Mesenchymal stem cell (in vitro differentiated cells and primary cell): ENCODE data around the gene ZSCAN1.
A peak's percentile ranks its signal among the peaks of the same experiment; 100 is the strongest.

ENCODE experiments used
- DNase-seq: peaks from one replicate; pipeline ENCODE4 v3.0.0-alpha.2; 2013
- H2AFZ ChIP-seq: one replicate; pipeline ENCODE4 v1.6.1; 2013; ENCODE audit warnings: low read depth, mild to moderate bottlenecking, control low read depth, inconsistent platforms, low read length, moderate library complexity
- H2AK5ac ChIP-seq: 2 replicates; pipeline ENCODE4 v1.6.1; 2013; ENCODE audit warnings: low read length, moderate library complexity, mild to moderate bottlenecking, inconsistent platforms; ENCODE audit not compliant: severe bottlenecking
- H2BK120ac ChIP-seq: one replicate; pipeline ENCODE4 v1.6.1; 2013; ENCODE audit warnings: low read depth, mild to moderate bottlenecking, inconsistent platforms, low read length, moderate library complexity
- H2BK12ac ChIP-seq, 2 experiments: one replicate each; pipeline ENCODE4 v1.6.1; 2013; ENCODE audit warnings: inconsistent platforms in 2 of 2, low read length in 2 of 2, mild to moderate bottlenecking in 2 of 2, moderate library complexity in 2 of 2, control low read depth in 1 of 2
- H2BK15ac ChIP-seq: one replicate; pipeline ENCODE4 v1.6.1; 2013; ENCODE audit warnings: mild to moderate bottlenecking, low read depth, inconsistent platforms; ENCODE audit not compliant: poor library complexity, severe bottlenecking
- H2BK5ac ChIP-seq: 2 replicates; pipeline ENCODE4 v1.6.1; 2013; ENCODE audit warnings: low read depth, mild to moderate bottlenecking, low read length, control low read depth, inconsistent platforms; ENCODE audit not compliant: poor library complexity, severe bottlenecking
- H3K14ac ChIP-seq, 2 experiments: one replicate each; pipeline ENCODE4 v1.6.1; 2013; ENCODE audit warnings: inconsistent platforms in 2 of 2, low read length in 2 of 2, control low read depth in 1 of 2, mild to moderate bottlenecking in 1 of 2, moderate library complexity in 1 of 2
- H3K18ac ChIP-seq, 2 experiments: one replicate each; pipeline ENCODE4 v1.6.1; 2013; ENCODE audit warnings: inconsistent platforms in 2 of 2, low read length in 2 of 2, control low read depth in 1 of 2, low read depth in 1 of 2, mild to moderate bottlenecking in 1 of 2
- H3K23ac ChIP-seq, 2 experiments: one replicate each; pipeline ENCODE4 v1.6.1; 2013; ENCODE audit warnings: inconsistent platforms in 2 of 2, low read length in 2 of 2, mild to moderate bottlenecking in 2 of 2, moderate library complexity in 2 of 2, control low read depth in 1 of 2
- H3K27ac ChIP-seq: 2 replicates; pipeline ENCODE4 v1.5.1; 2013; ENCODE audit warnings: mild to moderate bottlenecking, moderate library complexity, low read length, control low read depth, inconsistent platforms; ENCODE audit not compliant: poor library complexity, severe bottlenecking
- H3K27me3 ChIP-seq, 2 experiments: 2 replicates each; pipeline versions ENCODE4 v1.6.1 to v1.7.0; 2013; ENCODE audit warnings: low read length in 2 of 2, mild to moderate bottlenecking in 2 of 2, moderate library complexity in 2 of 2, control low read depth in 1 of 2, inconsistent platforms in 1 of 2; ENCODE audit not compliant: control insufficient read depth in 1 of 2, insufficient read depth in 1 of 2
- H3K36me3 ChIP-seq, 2 experiments: 2 replicates each; pipeline versions ENCODE4 v1.6.1 to v1.7.0; 2013; ENCODE audit warnings: low read length in 2 of 2, control low read depth in 1 of 2, inconsistent platforms in 1 of 2, low read depth in 1 of 2, mild to moderate bottlenecking in 1 of 2; ENCODE audit not compliant: insufficient read depth in 2 of 2, control insufficient read depth in 1 of 2
- H3K4ac ChIP-seq, 2 experiments: one replicate each; pipeline ENCODE4 v1.6.1; 2013; ENCODE audit warnings: inconsistent platforms in 2 of 2, low read length in 2 of 2, mild to moderate bottlenecking in 2 of 2, moderate library complexity in 2 of 2, control low read depth in 1 of 2, low read depth in 1 of 2
- H3K4me1 ChIP-seq: 2 replicates; pipeline ENCODE4 v1.6.1; 2013; ENCODE audit warnings: low read depth, low read length, control low read depth; ENCODE audit not compliant: control insufficient read depth, insufficient read depth
- H3K4me2 ChIP-seq: 2 replicates; pipeline ENCODE4 v1.6.1; 2013; ENCODE audit warnings: low read length, mild to moderate bottlenecking, inconsistent platforms; ENCODE audit not compliant: poor library complexity, severe bottlenecking
- H3K4me3 ChIP-seq, 2 experiments: 2 replicates each; pipeline versions ENCODE4 v1.5.1 to v1.7.0; 2013; ENCODE audit warnings: low read length in 2 of 2, mild to moderate bottlenecking in 2 of 2, control low read depth in 1 of 2, low read depth in 1 of 2; ENCODE audit not compliant: insufficient read depth in 1 of 2
- H3K79me1 ChIP-seq: replicated peaks from 2 replicates; pipeline ENCODE4 v1.6.1; 2013; ENCODE audit warnings: mild to moderate bottlenecking, control low read depth, low read length, inconsistent platforms; ENCODE audit not compliant: poor library complexity, severe bottlenecking
- H3K9ac ChIP-seq: 2 replicates; pipeline ENCODE4 v1.7.0; 2013; ENCODE audit warnings: mild to moderate bottlenecking, low read length, moderate library complexity
- H3K9me3 ChIP-seq: 2 replicates; pipeline ENCODE4 v1.7.0; 2013; ENCODE audit warnings: mild to moderate bottlenecking, low read length; ENCODE audit not compliant: control insufficient read depth
- H4K8ac ChIP-seq: one replicate; pipeline ENCODE4 v1.6.1; 2013; ENCODE audit warnings: inconsistent platforms, mild to moderate bottlenecking, low read length, moderate library complexity
- H4K91ac ChIP-seq: one replicate; pipeline ENCODE4 v1.6.1; 2013; ENCODE audit warnings: mild to moderate bottlenecking, low read length, inconsistent platforms
- WGBS: methylation state at CpG from one replicate; pipeline ENCODE4 v1.1.7; 2013; ENCODE audit warnings: mixed read lengths; 5-methylcytosine and 5-hydroxymethylcytosine counted together

The ZSCAN1 gene

DNA sequence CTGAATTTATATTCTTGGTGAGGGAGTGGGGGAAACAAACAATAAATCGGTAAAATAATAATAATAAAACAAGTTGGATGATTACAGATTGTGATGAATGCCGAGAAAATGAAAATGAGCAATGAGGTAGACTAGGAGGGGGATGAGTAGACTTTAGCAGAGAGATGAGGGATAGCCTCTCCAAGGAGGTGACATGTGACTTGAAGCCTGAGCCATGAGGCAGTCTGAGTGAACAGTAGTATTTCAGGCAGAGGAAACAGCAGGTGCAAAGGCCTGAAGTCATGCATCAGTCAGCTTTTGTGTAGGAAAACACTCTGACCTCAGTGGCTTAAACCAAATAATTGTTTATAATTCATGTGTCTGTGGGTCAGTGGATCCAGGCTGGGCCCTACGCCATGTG lies 29.9 kb downstream of the ZSCAN1 start:
- H3K27me3 ChIP-seq = no peaks in the 10 kb centered on the region
- H3K9ac ChIP-seq = no peak overlapping the region
- no peak overlapping the region for H2BK120ac ChIP-seq
- no peak overlapping the region for H4K8ac ChIP-seq
- H3K23ac ChIP-seq = no peak overlapping the region
- no peak overlapping the region for H3K4me2 ChIP-seq
- no peak overlapping the region for H4K91ac ChIP-seq
- no peak overlapping the region for H3K14ac ChIP-seq
- H3K4me3 ChIP-seq = no peak overlapping the region
- H3K18ac ChIP-seq = no peak overlapping the region
- peaks cover 79% of the 10 kb centered on the region for H3K9me3 ChIP-seq
- no peak overlapping the region for H2BK12ac ChIP-seq
- no peak overlapping the region for H2BK5ac ChIP-seq
- H2BK15ac ChIP-seq = no peak overlapping the region
- no peak for DNase-seq
- no peaks in the 10 kb centered on the region for H3K79me1 ChIP-seq
- peaks cover 5% of the 10 kb centered on the region for H3K4me1 ChIP-seq
- no peak overlapping the region for H2AK5ac ChIP-seq
- no peak overlapping the region for H3K27ac ChIP-seq
- no peak overlapping the region for H3K4ac ChIP-seq
- no peak overlapping the region for H2AFZ ChIP-seq
- peaks cover 21 to 60% of the 10 kb centered on the region in 2 experiments for H3K36me3 ChIP-seq
- WGBS = 91% methylated on average over 3 of the region's 3 CpGs

GRCh38 chr19:58067240-58067912 lies 33.6 kb downstream of the ZSCAN1 start:
- H3K4me2 ChIP-seq = no peak overlapping the region
- no peak overlapping the region for H3K4ac ChIP-seq
- no peak overlapping the region for H4K8ac ChIP-seq
- peak overlapping the region in 1 of 2 experiments; percentile 38 for H3K4me3 ChIP-seq
- H3K27me3 ChIP-seq = no peaks in the 10 kb centered on the region
- no peak overlapping the region for H2BK12ac ChIP-seq
- no peak overlapping the region for H2BK5ac ChIP-seq
- peak; percentile 2 for DNase-seq
- no peak overlapping the region for H3K23ac ChIP-seq
- H2BK120ac ChIP-seq = no peak overlapping the region
- H3K79me1 ChIP-seq = no peaks in the 10 kb centered on the region
- H2BK15ac ChIP-seq = no peak overlapping the region
- H3K9ac ChIP-seq = no peak overlapping the region
- peaks cover 9 to 52% of the 10 kb centered on the region in 2 experiments for H3K36me3 ChIP-seq
- no peak overlapping the region for H2AK5ac ChIP-seq
- H3K9me3 ChIP-seq = peaks cover 92% of the 10 kb centered on the region
- H3K14ac ChIP-seq = no peak overlapping the region
- 93% methylated on average over 7 of the region's 15 CpGs for WGBS
- no peaks in the 10 kb centered on the region for H3K4me1 ChIP-seq
- no peak overlapping the region for H3K27ac ChIP-seq
- H4K91ac ChIP-seq = no peak overlapping the region
- no peak overlapping the region for H3K18ac ChIP-seq
- H2AFZ ChIP-seq = no peak overlapping the region

DNA sequence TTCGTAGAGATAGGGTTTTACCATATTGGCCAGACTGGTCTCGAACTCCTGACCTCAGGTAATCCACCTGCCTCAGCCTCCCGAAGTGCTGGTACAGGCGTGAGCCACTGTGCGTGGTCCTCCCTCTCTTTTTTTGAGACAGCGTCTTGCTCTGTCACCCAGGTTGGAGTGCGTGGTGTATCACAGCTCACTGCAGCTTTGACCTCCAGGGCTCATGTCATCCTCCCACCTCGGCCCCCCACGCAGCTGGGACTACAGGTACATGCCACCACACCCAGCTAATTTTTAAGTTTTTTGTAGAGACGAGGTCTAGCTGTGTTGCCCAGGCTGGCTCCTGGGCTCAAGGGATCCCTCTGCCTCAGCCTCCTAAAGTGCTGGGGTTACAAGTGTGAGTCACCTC lies 46.0 kb downstream of the ZSCAN1 start:
- no peak overlapping the region for H4K91ac ChIP-seq
- WGBS = 81% methylated on average over 10 of the region's 10 CpGs

GRCh38 chr19:58083021-58083420 lies 49.2 kb downstream of the ZSCAN1 start:
- H3K4me1 ChIP-seq = no peaks in the 10 kb centered on the region

More for the DNA sequence above, 46.0 kb downstream of the ZSCAN1 start:
- H3K9ac ChIP-seq = no peak overlapping the region
- no peaks in the 10 kb centered on the region for H3K79me1 ChIP-seq
- no peak overlapping the region for H3K4me2 ChIP-seq
- H3K23ac ChIP-seq = no peak overlapping the region
- H3K27ac ChIP-seq = no peak overlapping the region
- H4K8ac ChIP-seq = no peak overlapping the region
- H3K27me3 ChIP-seq = no peaks in the 10 kb centered on the region
- H3K4me3 ChIP-seq = no peak overlapping the region
- H2BK15ac ChIP-seq = no peak overlapping the region
- H2AK5ac ChIP-seq = no peak overlapping the region
- peaks cover 9 to 12% of the 10 kb centered on the region in 2 experiments for H3K36me3 ChIP-seq
- no peak overlapping the region for H3K18ac ChIP-seq
- H3K4me1 ChIP-seq = no peaks in the 10 kb centered on the region
- DNase-seq = no peak
- H2BK120ac ChIP-seq = no peak overlapping the region
- no peak overlapping the region for H2BK5ac ChIP-seq
- no peak overlapping the region for H3K4ac ChIP-seq
- no peak overlapping the region for H2BK12ac ChIP-seq
- H3K9me3 ChIP-seq = peaks cover 75% of the 10 kb centered on the region
- H3K14ac ChIP-seq = no peak overlapping the region
- H2AFZ ChIP-seq = no peak overlapping the region

More at GRCh38 chr19:58083021-58083420, 49.2 kb downstream of the ZSCAN1 start:
- no peak overlapping the region for H2BK5ac ChIP-seq
- peaks cover 61% of the 10 kb centered on the region for H3K9me3 ChIP-seq
- H3K14ac ChIP-seq = no peak overlapping the region
- H3K23ac ChIP-seq = no peak overlapping the region
- 69% methylated on average over 2 of the region's 3 CpGs for WGBS
- H4K8ac ChIP-seq = no peak overlapping the region
- peaks cover 23 to 41% of the 10 kb centered on the region in 2 experiments for H3K36me3 ChIP-seq
- H3K27me3 ChIP-seq = no peaks in the 10 kb centered on the region
- H2AK5ac ChIP-seq = no peak overlapping the region
- no peak overlapping the region for H3K4me3 ChIP-seq
- no peak overlapping the region for H2BK12ac ChIP-seq
- H3K9ac ChIP-seq = no peak overlapping the region
- H3K18ac ChIP-seq = no peak overlapping the region
- H2BK120ac ChIP-seq = no peak overlapping the region
- H2BK15ac ChIP-seq = no peak overlapping the region
- H4K91ac ChIP-seq = no peak overlapping the region
- H2AFZ ChIP-seq = no peak overlapping the region
- no peak overlapping the region for H3K27ac ChIP-seq
- H3K4ac ChIP-seq = no peak overlapping the region
- no peak overlapping the region for H3K4me2 ChIP-seq
- DNase-seq = no peak
- H3K79me1 ChIP-seq = no peaks in the 10 kb centered on the region
